ENCODE data around the gene DLG1. TPM values are rescaled to one million over a fixed set of nuclear protein-coding genes. Genes with fewer than 3 reads are reported as not detected.

DLG1 gene
- total and polyA plus RNA-seq, 4 donors: 12.7 to 51.2 (median 22.3) TPM

DNA sequence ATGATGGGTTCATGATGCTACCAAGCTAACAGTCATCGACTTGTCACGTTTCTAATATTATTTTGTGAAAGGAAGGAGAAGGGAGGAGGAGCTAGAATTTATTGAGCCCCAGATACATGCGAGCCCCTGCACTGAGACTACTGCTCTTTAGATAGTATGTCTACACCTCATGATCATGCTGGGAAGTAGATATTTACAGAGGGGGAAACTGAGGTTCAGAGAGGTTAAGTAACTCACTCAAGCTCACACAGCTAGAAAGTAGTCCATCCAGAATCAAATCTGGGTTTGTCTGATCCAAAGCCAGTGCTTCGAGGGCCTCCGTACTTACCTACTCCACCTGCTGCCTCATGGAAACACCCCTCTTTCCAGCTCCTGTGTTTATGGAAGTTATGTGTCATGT, 38.8 kb upstream of the DLG1 start:
- Histone ChIP-seq H3K9me3 (ENCODE audit: control insufficient read depth in 4 of 4, low read length in 3 of 4) (no peaks in the 10 kb centered on the region), H3K36me3 (ENCODE audit: control insufficient read depth in 4 of 4, insufficient read depth in 3 of 4, low read depth in 1 of 4, low read length in 3 of 4) (no peaks in the 10 kb centered on the region), H3K9ac (ENCODE audit: low read depth in 1 of 2, low read length in 2 of 2) (no peak overlapping the region), H3K27me3 (ENCODE audit: control insufficient read depth in 4 of 4, insufficient read depth in 4 of 4, low read length in 3 of 4) (no peaks in the 10 kb centered on the region), H3K4me1 (ENCODE audit: control insufficient read depth in 4 of 4, insufficient read depth in 4 of 4, low read length in 3 of 4) (no peaks in the 10 kb centered on the region), H3K27ac (ENCODE audit: low read depth in 1 of 2, low read length in 2 of 2) (no peak overlapping the region), H3K4me3 (ENCODE audit: low read depth in 1 of 3, low read length in 3 of 3) (no peak overlapping the region)
- WGBS: 96% methylated on average over 5 of the region's 5 CpGs
- no peak for TF ChIP-seq SP1 (IDR thresholded peaks at IDR 0.05)
- TF ChIP-seq NR2F2 (IDR thresholded peaks at IDR 0.05): no peak
- TF ChIP-seq GABPA (IDR thresholded peaks at IDR 0.05 in 1 of 2, conservative IDR thresholded peaks at IDR 0.05 in 1 of 2): no peak
- no peak for TF ChIP-seq RXRA (IDR thresholded peaks at IDR 0.05)
- TF ChIP-seq, protein P1, sequence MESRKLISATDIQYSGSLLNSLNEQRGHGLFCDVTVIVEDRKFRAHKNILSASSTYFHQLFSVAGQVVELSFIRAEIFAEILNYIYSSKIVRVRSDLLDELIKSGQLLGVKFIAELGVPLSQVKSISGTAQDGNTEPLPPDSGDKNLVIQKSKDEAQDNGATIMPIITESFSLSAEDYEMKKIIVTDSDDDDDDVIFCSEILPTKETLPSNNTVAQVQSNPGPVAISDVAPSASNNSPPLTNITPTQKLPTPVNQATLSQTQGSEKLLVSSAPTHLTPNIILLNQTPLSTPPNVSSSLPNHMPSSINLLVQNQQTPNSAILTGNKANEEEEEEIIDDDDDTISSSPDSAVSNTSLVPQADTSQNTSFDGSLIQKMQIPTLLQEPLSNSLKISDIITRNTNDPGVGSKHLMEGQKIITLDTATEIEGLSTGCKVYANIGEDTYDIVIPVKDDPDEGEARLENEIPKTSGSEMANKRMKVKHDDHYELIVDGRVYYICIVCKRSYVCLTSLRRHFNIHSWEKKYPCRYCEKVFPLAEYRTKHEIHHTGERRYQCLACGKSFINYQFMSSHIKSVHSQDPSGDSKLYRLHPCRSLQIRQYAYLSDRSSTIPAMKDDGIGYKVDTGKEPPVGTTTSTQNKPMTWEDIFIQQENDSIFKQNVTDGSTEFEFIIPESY (IDR thresholded peaks at IDR 0.05): no peak
- no peak for TF ChIP-seq TAF1 (conservative IDR thresholded peaks at IDR 0.05)
- TF ChIP-seq HNF4A (conservative IDR thresholded peaks at IDR 0.05): no peak
- no peak for TF ChIP-seq FOXA2 (IDR thresholded peaks at IDR 0.05)
- no peak for TF ChIP-seq ATF3 (IDR thresholded peaks at IDR 0.05)
- TF ChIP-seq, protein P2, sequence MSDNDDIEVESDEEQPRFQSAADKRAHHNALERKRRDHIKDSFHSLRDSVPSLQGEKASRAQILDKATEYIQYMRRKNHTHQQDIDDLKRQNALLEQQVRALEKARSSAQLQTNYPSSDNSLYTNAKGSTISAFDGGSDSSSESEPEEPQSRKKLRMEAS (IDR thresholded peaks at IDR 0.05): no peak
- TF ChIP-seq, protein P3, sequence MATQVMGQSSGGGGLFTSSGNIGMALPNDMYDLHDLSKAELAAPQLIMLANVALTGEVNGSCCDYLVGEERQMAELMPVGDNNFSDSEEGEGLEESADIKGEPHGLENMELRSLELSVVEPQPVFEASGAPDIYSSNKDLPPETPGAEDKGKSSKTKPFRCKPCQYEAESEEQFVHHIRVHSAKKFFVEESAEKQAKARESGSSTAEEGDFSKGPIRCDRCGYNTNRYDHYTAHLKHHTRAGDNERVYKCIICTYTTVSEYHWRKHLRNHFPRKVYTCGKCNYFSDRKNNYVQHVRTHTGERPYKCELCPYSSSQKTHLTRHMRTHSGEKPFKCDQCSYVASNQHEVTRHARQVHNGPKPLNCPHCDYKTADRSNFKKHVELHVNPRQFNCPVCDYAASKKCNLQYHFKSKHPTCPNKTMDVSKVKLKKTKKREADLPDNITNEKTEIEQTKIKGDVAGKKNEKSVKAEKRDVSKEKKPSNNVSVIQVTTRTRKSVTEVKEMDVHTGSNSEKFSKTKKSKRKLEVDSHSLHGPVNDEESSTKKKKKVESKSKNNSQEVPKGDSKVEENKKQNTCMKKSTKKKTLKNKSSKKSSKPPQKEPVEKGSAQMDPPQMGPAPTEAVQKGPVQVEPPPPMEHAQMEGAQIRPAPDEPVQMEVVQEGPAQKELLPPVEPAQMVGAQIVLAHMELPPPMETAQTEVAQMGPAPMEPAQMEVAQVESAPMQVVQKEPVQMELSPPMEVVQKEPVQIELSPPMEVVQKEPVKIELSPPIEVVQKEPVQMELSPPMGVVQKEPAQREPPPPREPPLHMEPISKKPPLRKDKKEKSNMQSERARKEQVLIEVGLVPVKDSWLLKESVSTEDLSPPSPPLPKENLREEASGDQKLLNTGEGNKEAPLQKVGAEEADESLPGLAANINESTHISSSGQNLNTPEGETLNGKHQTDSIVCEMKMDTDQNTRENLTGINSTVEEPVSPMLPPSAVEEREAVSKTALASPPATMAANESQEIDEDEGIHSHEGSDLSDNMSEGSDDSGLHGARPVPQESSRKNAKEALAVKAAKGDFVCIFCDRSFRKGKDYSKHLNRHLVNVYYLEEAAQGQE (IDR thresholded peaks at IDR 0.05): no peak
- TF ChIP-seq CTCF (IDR thresholded peaks at IDR 0.05; ENCODE audit: low read depth, low read length, missing input control): no peak
- TF ChIP-seq EGR1 (IDR thresholded peaks at IDR 0.05; ENCODE audit: low read depth in 2 of 2): no peak
- TF ChIP-seq FOXA1 (IDR thresholded peaks at IDR 0.05): no peak
- no peak for TF ChIP-seq HNF4G (IDR thresholded peaks at IDR 0.05)
- TF ChIP-seq JUND (IDR thresholded peaks at IDR 0.05): no peak
- DNase-seq (ENCODE audit: low spot score): no peak

- no peak for DNase-seq (ENCODE audit: low spot score)
- no peak for TF ChIP-seq GABPA (IDR thresholded peaks at IDR 0.05 in 1 of 2, conservative IDR thresholded peaks at IDR 0.05 in 1 of 2)
- TF ChIP-seq, protein P2 (IDR thresholded peaks at IDR 0.05): no peak
- no peak for TF ChIP-seq ATF3 (IDR thresholded peaks at IDR 0.05)
- no peak for TF ChIP-seq RXRA (IDR thresholded peaks at IDR 0.05)
- no peak for TF ChIP-seq CTCF (IDR thresholded peaks at IDR 0.05; ENCODE audit: low read depth, low read length, missing input control)
- TF ChIP-seq, protein P3 (IDR thresholded peaks at IDR 0.05): no peak
- no peak for TF ChIP-seq RAD21 (IDR thresholded peaks at IDR 0.05)
- no peak for TF ChIP-seq FOXA2 (IDR thresholded peaks at IDR 0.05)
- TF ChIP-seq SP1 (IDR thresholded peaks at IDR 0.05): no peak
- Histone ChIP-seq H3K36me3 (ENCODE audit: control insufficient read depth in 4 of 4, insufficient read depth in 3 of 4, low read depth in 1 of 4, low read length in 3 of 4) (no peaks in the 10 kb centered on the region), H3K27ac (ENCODE audit: low read depth in 1 of 2, low read length in 2 of 2) (no peak overlapping the region), H3K4me3 (ENCODE audit: low read depth in 1 of 3, low read length in 3 of 3) (no peak overlapping the region), H3K27me3 (ENCODE audit: control insufficient read depth in 4 of 4, insufficient read depth in 4 of 4, low read length in 3 of 4) (no peaks in the 10 kb centered on the region), H3K4me1 (ENCODE audit: control insufficient read depth in 4 of 4, insufficient read depth in 4 of 4, low read length in 3 of 4) (no peaks in the 10 kb centered on the region), H3K9me3 (ENCODE audit: control insufficient read depth in 4 of 4, low read length in 3 of 4) (no peaks in the 10 kb centered on the region), H3K9ac (ENCODE audit: low read depth in 1 of 2, low read length in 2 of 2) (no peak overlapping the region)
- 87% methylated on average over 4 of the region's 4 CpGs for WGBS
These were observed 37.9 kb upstream of the DLG1 start for GRCh38 chr3:197336348-197336747.

Measured in liver (tissue), 9 donors.